HEK293 (cell line): ENCODE data around the gene CASZ1.

ENCODE experiments used
- CTCF ChIA-PET: fragments of 350-600 bp; formaldehyde crosslinking; extraction: SDS; loops from one replicate; lab custom pipeline; 2021; ENCODE audit warnings: antibody characterized with exemption; lab: Yijun Ruan, JAX
- POLR2A ChIA-PET: fragments of 300-600 bp; formaldehyde crosslinking; extraction: SDS; loops from one replicate; lab custom pipeline; 2020; ENCODE audit warnings: antibody characterized with exemption, inconsistent platforms; lab: Yijun Ruan, JAX
- H3K27ac ChIP-seq: fragments of 200-500 bp; sonication (Bioruptor generic); 2 replicates; pipeline ENCODE4 v1.5.1; 2014; ENCODE audit warnings: low read depth, low read length, control low read depth, inconsistent platforms; ENCODE audit errors: extremely low read depth
- H3K36me3 ChIP-seq, 2 experiments: fragments of 200-500 bp in 1 of 2; sonication (Bioruptor generic) in 1 of 2; 1 replicate in 1 of 2; 2 replicates in 1 of 2; pipeline ENCODE4 v1.5.1; 2014 to 2017; ENCODE audit warnings: inconsistent platforms in 2 of 2, low read length in 2 of 2; ENCODE audit not compliant: control insufficient read depth in 2 of 2, insufficient read depth in 1 of 2
- H3K4me1 ChIP-seq: fragments of 200-500 bp; sonication (Bioruptor generic); 2 replicates; pipeline ENCODE4 v1.5.1; 2014; ENCODE audit warnings: mild to moderate bottlenecking, low read length, inconsistent platforms; ENCODE audit not compliant: control insufficient read depth, insufficient read depth
- H3K4me3 ChIP-seq: 2 replicates; pipeline ENCODE4 v1.5.1; 2011; ENCODE audit warnings: low read depth, mild to moderate bottlenecking, control low read depth, low read length, moderate library complexity
- H3K9me3 ChIP-seq: fragments of 200-500 bp; sonication (Bioruptor generic); 2 replicates; pipeline ENCODE4 v1.5.1; 2014; ENCODE audit warnings: low read depth, low read length, inconsistent platforms; ENCODE audit not compliant: control insufficient read depth, insufficient read depth
- HOXA7 ChIP-seq: sonication (generic); formaldehyde crosslinking; IDR thresholded peaks from 2 replicates; pipeline ENCODE4 v1.8.1; 2022; ENCODE audit warnings: missing genetic modification reagents, borderline replicate concordance
- MYNN ChIP-seq: fragments of 450-650 bp; formaldehyde crosslinking; IDR thresholded peaks from 2 replicates; pipeline ENCODE4 v1.5.1; 2016; ENCODE audit warnings: missing biosample characterization, missing genetic modification characterization, borderline replicate concordance
- TRIM28 ChIP-seq: IDR thresholded peaks from 2 replicates; pipeline ENCODE4 v1.6.1; 2011; ENCODE audit warnings: low read length, control low read depth, borderline replicate concordance
- ZBTB21 ChIP-seq: fragments of 450-650 bp; formaldehyde crosslinking; IDR thresholded peaks from 2 replicates; pipeline ENCODE4 v1.5.1; 2017; ENCODE audit warnings: missing biosample characterization, missing genetic modification characterization
- ZBTB49 ChIP-seq: fragments of 450-650 bp; formaldehyde crosslinking; IDR thresholded peaks from 2 replicates; pipeline ENCODE4 v1.5.1; 2016; ENCODE audit warnings: missing biosample characterization, missing genetic modification characterization, low read depth
- ZFHX2 ChIP-seq: fragments of 450-650 bp; formaldehyde crosslinking; conservative IDR thresholded peaks from 2 replicates; pipeline ENCODE4 v1.5.1; 2016; ENCODE audit warnings: missing biosample characterization, missing genetic modification characterization
- ZFP69B ChIP-seq: fragments of 450-650 bp; formaldehyde crosslinking; IDR thresholded peaks from 2 replicates; pipeline ENCODE4 v1.5.1; 2016; ENCODE audit warnings: missing biosample characterization, missing genetic modification characterization
- ZNF112 ChIP-seq: fragments of 450-650 bp; formaldehyde crosslinking; IDR thresholded peaks from 2 replicates; pipeline ENCODE4 v1.5.0; 2017; ENCODE audit warnings: missing biosample characterization, missing genetic modification characterization
- ZNF132 ChIP-seq: fragments of 450-650 bp; formaldehyde crosslinking; IDR thresholded peaks from 2 replicates; pipeline ENCODE4 v1.5.1; 2017; ENCODE audit warnings: missing biosample characterization, missing genetic modification characterization, borderline replicate concordance
- ZNF19 ChIP-seq: fragments of 450-650 bp; formaldehyde crosslinking; IDR thresholded peaks from 2 replicates; pipeline ENCODE4; 2016; ENCODE audit warnings: missing biosample characterization, missing genetic modification characterization, low read depth
- ZNF2 ChIP-seq: fragments of 450-650 bp; formaldehyde crosslinking; IDR thresholded peaks from 2 replicates; pipeline ENCODE4 v1.5.1; 2016; ENCODE audit warnings: missing biosample characterization, missing genetic modification characterization
- ZNF26 ChIP-seq: fragments of 450-650 bp; formaldehyde crosslinking; IDR thresholded peaks from 2 replicates; pipeline ENCODE4 v1.5.1; 2016; ENCODE audit warnings: missing biosample characterization, missing genetic modification characterization
- ZNF280C ChIP-seq: fragments of 450-650 bp; formaldehyde crosslinking; IDR thresholded peaks from 2 replicates; pipeline ENCODE4 v1.5.1; 2016; ENCODE audit warnings: missing biosample characterization, missing genetic modification characterization
- ZNF394 ChIP-seq: fragments of 450-650 bp; formaldehyde crosslinking; IDR thresholded peaks from 2 replicates; pipeline ENCODE4 v1.5.1; 2016; ENCODE audit warnings: missing biosample characterization, missing genetic modification characterization, mild to moderate bottlenecking, moderate library complexity, borderline replicate concordance
- ZNF423 ChIP-seq: fragments of 450-650 bp; formaldehyde crosslinking; IDR thresholded peaks from 2 replicates; pipeline ENCODE4 v1.5.1; 2016; ENCODE audit warnings: missing biosample characterization, missing genetic modification characterization
- ZNF426 ChIP-seq: fragments of 450-650 bp; formaldehyde crosslinking; IDR thresholded peaks from 2 replicates; pipeline ENCODE4 v1.5.1; 2017; ENCODE audit warnings: missing biosample characterization, missing genetic modification characterization, mild to moderate bottlenecking, inconsistent platforms, moderate library complexity
- ZNF48 ChIP-seq: fragments of 450-650 bp; formaldehyde crosslinking; IDR thresholded peaks from 2 replicates; pipeline ENCODE4 v1.5.1; 2016; ENCODE audit warnings: missing biosample characterization, missing genetic modification characterization
- ZNF488 ChIP-seq: fragments of 450-650 bp; formaldehyde crosslinking; IDR thresholded peaks from 2 replicates; pipeline ENCODE4 v1.5.1; 2016; ENCODE audit warnings: missing biosample characterization, missing genetic modification characterization
- ZNF529 ChIP-seq: fragments of 450-650 bp; formaldehyde crosslinking; IDR thresholded peaks from 2 replicates; pipeline ENCODE4 v1.5.1; 2017; ENCODE audit warnings: missing genetic modification characterization, missing biosample characterization; ENCODE audit not compliant: insufficient replicate concordance
- ZNF555 ChIP-seq: fragments of 450-650 bp; formaldehyde crosslinking; conservative IDR thresholded peaks from 2 replicates; pipeline ENCODE4 v1.5.1; 2017; ENCODE audit warnings: missing biosample characterization, mild to moderate bottlenecking, missing genetic modification characterization, inconsistent platforms
- ZNF624 ChIP-seq: fragments of 450-650 bp; formaldehyde crosslinking; IDR thresholded peaks from 2 replicates; pipeline ENCODE4 v1.5.1; 2017; ENCODE audit warnings: missing biosample characterization, missing genetic modification characterization
- ZNF660 ChIP-seq: fragments of 450-650 bp; IDR thresholded peaks from 2 replicates; pipeline ENCODE4 v1.5.1; 2018; ENCODE audit warnings: missing biosample characterization, mild to moderate bottlenecking, missing genetic modification characterization
- ZNF701 ChIP-seq: fragments of 450-650 bp; formaldehyde crosslinking; IDR thresholded peaks from 2 replicates; pipeline ENCODE4 v1.5.1; 2016; ENCODE audit warnings: missing biosample characterization, missing genetic modification characterization
- ZNF707 ChIP-seq: fragments of 450-650 bp; formaldehyde crosslinking; IDR thresholded peaks from 2 replicates; pipeline ENCODE4 v1.5.1; 2016; ENCODE audit warnings: missing biosample characterization, missing genetic modification characterization
- ZNF792 ChIP-seq: fragments of 450-650 bp; formaldehyde crosslinking; IDR thresholded peaks from 2 replicates; pipeline ENCODE4 v1.5.1; 2016; ENCODE audit warnings: missing biosample characterization, missing genetic modification characterization
- ZNF837 ChIP-seq: fragments of 450-650 bp; formaldehyde crosslinking; IDR thresholded peaks from 2 replicates; pipeline ENCODE4 v1.5.1; 2016; ENCODE audit warnings: missing biosample characterization, missing genetic modification characterization
- ZSCAN16 ChIP-seq: fragments of 450-650 bp; formaldehyde crosslinking; IDR thresholded peaks from 2 replicates; pipeline ENCODE4 v1.5.1; 2016; ENCODE audit warnings: missing biosample characterization, missing genetic modification characterization
- ZSCAN23 ChIP-seq: fragments of 450-650 bp; formaldehyde crosslinking; IDR thresholded peaks from 2 replicates; pipeline ENCODE4 v1.5.1; 2016; ENCODE audit warnings: missing biosample characterization, missing genetic modification characterization

Gene CASZ1

GRCh38 chr1:10620776-10621175 is 175.7 kb downstream of the CASZ1 start (continued):
- TF ChIP-seq ZNF394 (tag by site-specific recombination) (no peak), ZNF660 (no peak), ZNF112 (no peak), ZSCAN16 (no peak), ZFHX2 (tag by site-specific recombination) (no peak), ZNF280C (no peak), ZNF555 (tag by site-specific recombination) (no peak), ZNF837 (tag by site-specific recombination) (no peak), ZNF488 (tag by site-specific recombination) (no peak), ZNF132 (no peak), ZNF426 (tag by site-specific recombination) (no peak), ZNF2 (no peak), ZNF707 (tag by site-specific recombination) (no peak)

GRCh38 chr1:10617931-10618885 is 178.2 kb downstream of the CASZ1 start:
- no peak overlapping the region for H3K4me3 ChIP-seq
- ChIA-PET CTCF (interaction anchor here (0.7 kb wide), 1 partner anchor 22 kb away, joined by 4 read pairs; no protein-coding TSS in a partner anchor), POLR2A (no interaction called here)
- H3K36me3 ChIP-seq: peaks cover 0 to 6% of the 10 kb centered on the region in 2 experiments; a peak in 1 of 3 replicates
- no peaks in the 10 kb centered on the region for H3K9me3 ChIP-seq
- no peaks in the 10 kb centered on the region for H3K4me1 ChIP-seq
- H3K27ac ChIP-seq: no peak overlapping the region
- no peak for TF ChIP-seq ZNF529 (tag by site-specific recombination)
- no peak for TF ChIP-seq ZBTB49 (tag by site-specific recombination)
- TF ChIP-seq ZNF624 (tag by site-specific recombination): no peak
- TF ChIP-seq TRIM28: no peak
- TF ChIP-seq ZNF48 (tag by site-specific recombination): no peak
- TF ChIP-seq ZSCAN23 (tag by site-specific recombination): no peak
- TF ChIP-seq ZFP69B (tag by site-specific recombination): no peak
- TF ChIP-seq ZNF423 (tag by site-specific recombination): no peak
- TF ChIP-seq HOXA7 (CRISPR knock-in tag): no peak
- no peak for TF ChIP-seq MYNN (tag by site-specific recombination)
- TF ChIP-seq ZNF792 (tag by site-specific recombination): no peak
- TF ChIP-seq ZNF701: no peak
- TF ChIP-seq ZNF19 (tag by site-specific recombination): no peak
- no peak for TF ChIP-seq ZBTB21 (tag by site-specific recombination)
- no peak for TF ChIP-seq ZNF26
